GM12878 (cell line): ENCODE data around the gene SPN. TPM values are rescaled to one million over a fixed set of nuclear protein-coding genes. Genes with fewer than 3 reads are reported as not detected.

Source experiments
- ATAC-seq: fragments of 200-7000 bp; cut with Tn5 transposase; 3 replicates; pipeline ENCODE4 v1.9.1; 2020; ENCODE audit warnings: mild to moderate bottlenecking, moderate library complexity
- BruUV-seq: library from RNA; stranded (reverse); fragments of 400-500 nt; replicated peaks from 2 replicates; lab custom pipeline; 2021; lab: Mats Ljungman, UMichigan
- CTCF ChIA-PET: fragments of 300-600 bp; sonication (Branson Sonifier 250); formaldehyde crosslinking; extraction: SDS; loops from one replicate; lab custom pipeline; 2021; ENCODE audit warnings: inconsistent platforms; lab: Yijun Ruan, JAX
- POLR2A ChIA-PET: fragments of 350-600 bp; formaldehyde crosslinking; extraction: SDS; loops from one replicate; lab custom pipeline; 2021; ENCODE audit warnings: inconsistent platforms; lab: Charles Lee
- RAD21 ChIA-PET: fragments of 300-600 bp; sonication (Branson Sonifier 250); formaldehyde crosslinking; loops from one replicate; lab custom pipeline; 2023; ENCODE audit warnings: antibody characterized with exemption; ENCODE audit not compliant: unreplicated experiment; lab: Charles Lee
- SMC1A ChIA-PET: fragments of 300-600 bp; sonication (Branson Sonifier 250); formaldehyde crosslinking; loops from one replicate; lab custom pipeline; 2023; ENCODE audit not compliant: unreplicated experiment, uncharacterized antibody; lab: Charles Lee
- DNase-seq: peaks from one replicate; pipeline ENCODE4 v3.0.0-alpha.2; 2011; ENCODE audit warnings: low read depth, low spot score
- FAIRE-seq: peaks from 3 replicates; lab custom pipeline; 2011; peaks lifted over from hg19 to GRCh38; lab: Jason Lieb, UNC
- H2AFZ ChIP-seq: 2 replicates; pipeline ENCODE4 v1.6.0; 2011; ENCODE audit warnings: low read depth, low read length, control low read depth; ENCODE audit not compliant: control insufficient read depth
- H3K27ac ChIP-seq: 2 replicates; pipeline ENCODE4 v1.5.1; 2011; ENCODE audit warnings: control low read depth; ENCODE audit not compliant: control insufficient read depth, insufficient read depth
- H3K27me3 ChIP-seq, 2 experiments: replicated peaks in 1 of 2; 2 replicates each; pipeline versions ENCODE4 v1.6.0 to v1.6.1; 2011; ENCODE audit warnings: low read length in 1 of 2; ENCODE audit not compliant: control insufficient read depth in 2 of 2, insufficient read depth in 2 of 2
- H3K36me3 ChIP-seq, 2 experiments: 2 replicates each; pipeline ENCODE4 v1.5.1; 2011; ENCODE audit warnings: low read length in 1 of 2; ENCODE audit not compliant: control insufficient read depth in 2 of 2, insufficient read depth in 2 of 2
- H3K4me1 ChIP-seq: 2 replicates; pipeline ENCODE4 v1.6.1; 2011; ENCODE audit warnings: mild to moderate bottlenecking, low read length, moderate library complexity, mixed read lengths; ENCODE audit not compliant: control insufficient read depth, insufficient read depth
- H3K4me2 ChIP-seq: 2 replicates; pipeline ENCODE4 v1.6.0; 2011; ENCODE audit warnings: control low read depth; ENCODE audit not compliant: control insufficient read depth, insufficient read depth
- H3K4me3 ChIP-seq: fragments of 200-600 bp; sonication (generic); 2 replicates; pipeline ENCODE4 v1.5.1; 2016
- H3K79me2 ChIP-seq: 2 replicates; pipeline ENCODE4 v1.6.0; 2011; ENCODE audit warnings: low read length; ENCODE audit not compliant: control insufficient read depth, insufficient read depth
- H3K9ac ChIP-seq: 2 replicates; pipeline ENCODE4 v1.8.0; 2011; ENCODE audit warnings: low read length, control low read depth, mixed read lengths; ENCODE audit not compliant: control insufficient read depth, insufficient read depth
- H3K9me3 ChIP-seq: replicated peaks from 3 replicates; pipeline ENCODE4 v1.5.1; 2011; ENCODE audit warnings: mild to moderate bottlenecking, low read length; ENCODE audit not compliant: control insufficient read depth, insufficient read depth
- H4K20me1 ChIP-seq: 2 replicates; pipeline ENCODE4 v1.6.0; 2011; ENCODE audit not compliant: control insufficient read depth, insufficient read depth
- CHD2 ChIP-seq: IDR thresholded peaks from 2 replicates; pipeline ENCODE4 v1.6.1; 2011; ENCODE audit warnings: low read depth, low read length, improper control_type of control experiment, borderline replicate concordance
- E4F1 ChIP-seq: fragments of 450-650 bp; IDR thresholded peaks from 2 replicates; pipeline ENCODE4 v1.6.1; 2018; ENCODE audit warnings: borderline replicate concordance, mild to moderate bottlenecking; ENCODE audit not compliant: partially characterized antibody
- EGR1 ChIP-seq, 2 experiments: IDR thresholded peaks; 1 replicate in 1 of 2; 2 replicates in 1 of 2; pipeline ENCODE4 v1.6.1; 2011 to 2012; ENCODE audit warnings: low read depth in 2 of 2, low read length in 2 of 2, borderline replicate concordance in 1 of 2, mild to moderate bottlenecking in 1 of 2, moderate library complexity in 1 of 2
- IRF3 ChIP-seq: fragments of 450-650 bp; IDR thresholded peaks from 2 replicates; pipeline ENCODE4 v1.6.1; 2014; ENCODE audit warnings: mild to moderate bottlenecking
- MEF2A ChIP-seq: IDR thresholded peaks from 2 replicates; pipeline ENCODE4 v1.6.1; 2011; ENCODE audit warnings: low read depth, mild to moderate bottlenecking, low read length, moderate library complexity; ENCODE audit not compliant: insufficient read depth
- PKNOX1 ChIP-seq: fragments of 450-650 bp; IDR thresholded peaks from 2 replicates; pipeline ENCODE4 v1.6.1; 2016; ENCODE audit warnings: mild to moderate bottlenecking
- SP1 ChIP-seq: IDR thresholded peaks from one replicate; pipeline ENCODE4 v1.6.1; 2011; ENCODE audit warnings: low read depth, low read length
- ZBTB4 ChIP-seq: fragments of 450-650 bp; formaldehyde crosslinking; IDR thresholded peaks from 2 replicates; pipeline ENCODE4 v1.4.0; 2022; ENCODE audit warnings: mild to moderate bottlenecking, moderate library complexity
- ZNF592 ChIP-seq: fragments of 450-650 bp; IDR thresholded peaks from 2 replicates; pipeline ENCODE4 v1.6.1; 2017; ENCODE audit warnings: mild to moderate bottlenecking, moderate library complexity
- WGBS: methylation state at CpG from one replicate; pipeline ENCODE4 v1.1.6; 2016; ENCODE audit warnings: low lambda C conversion rate; ENCODE audit not compliant: insufficient replicate concordance, insufficient coverage; ENCODE audit errors: missing lambda C conversion rate; 5-methylcytosine and 5-hydroxymethylcytosine counted together
- in situ Hi-C: fragments of 300-500 bp; cut with MboI; formaldehyde crosslinking; loops from 9 replicates; pipeline ENCODE4 v1.14.3; 2018; ENCODE audit warnings: mixed read lengths
- intact Hi-C: fragments of 100-400 bp; cut with micrococcal nuclease; formaldehyde crosslinking; loops from one replicate; pipeline ENCODE4 v1.14.2; 2022; ENCODE audit not compliant: unreplicated experiment
- polyA plus RNA-seq, 11 experiments: library from polyadenylated mRNA; depleted of rRNA in 4 of 11; unstranded in 6 of 11; stranded (reverse) in 5 of 11; fragments of >200 nt; fragmentation: Nextera tagmentation in 4 of 11; fragmentation: Illumina TruSeq in 1 of 11; extraction: Ambion mirVana in 4 of 11; extraction: Trizol in 1 of 11; gene quantifications; 1 replicate in 1 of 11; 2 replicates in 10 of 11; pipeline versions ENCODE4 v1.2.1 to v1.2.3, GENCODE V29; 2011 to 2016; ENCODE audit warnings: inconsistent platforms in 2 of 11, missing spikeins in 2 of 11, low read depth in 1 of 11
- total RNA-seq, 4 experiments: library from RNA; depleted of rRNA in 3 of 4; stranded (reverse); fragments of >200 nt in 3 of 4; fragmentation: Illumina TruSeq in 1 of 4; extraction: Trizol in 1 of 4; gene quantifications; 2 replicates each; pipeline versions ENCODE4 v1.2.1 to v1.2.3, GENCODE V29; 2013 to 2021

Gene SPN
- total and polyA plus RNA-seq, 10 of the 15 experiments (the other 5 are each of a cell fraction or from before 2014, with no cell fraction given): 16.2 to 173 (median 92.7) TPM

GRCh38 chr16:29656688-29657523 lies 6.1 kb upstream of the SPN start:
- FAIRE-seq (no peak), ATAC-seq (no peak), DNase-seq (no peak)
- BruUV-seq: no TSS peak
- Histone ChIP-seq H3K79me2 (peaks cover 2% of the 10 kb centered on the region), H3K4me1 (peaks cover 25% of the 10 kb centered on the region), H4K20me1 (no peaks in the 10 kb centered on the region), H3K9me3 (no peaks in the 10 kb centered on the region), H3K9ac (no peak overlapping the region), H3K36me3 (no peaks in the 10 kb centered on the region), H3K27me3 (no peaks in the 10 kb centered on the region), H3K4me3 (no peak overlapping the region), H3K4me2 (no peak overlapping the region), H2AFZ (no peak overlapping the region), H3K27ac (no peak overlapping the region)
- in situ Hi-C loops (no loop called here), intact Hi-C loops (no loop called here)
- ChIA-PET POLR2A (interaction anchor here (0.7 kb wide), 2 partner anchors 14 to 43 kb away, joined by 3 to 5 read pairs; no protein-coding TSS in a partner anchor), SMC1A (no interaction called here), CTCF (interaction anchor here (0.6 kb wide), 1 partner anchor 13 kb away, joined by 3 read pairs; no protein-coding TSS in a partner anchor), RAD21 (no interaction called here)
- WGBS: 77% methylated on average over 11 of the region's 11 CpGs
- TF ChIP-seq IRF3 (no peak), CHD2 (no peak), ZNF592 (no peak), PKNOX1 (no peak), ZBTB4 (CRISPR knock-in tag) (no peak), EGR1 (IDR thresholded peaks at IDR 0.05; ENCODE audit: borderline replicate concordance in 1 of 2, low read depth in 2 of 2, low read length in 2 of 2) (no peak), E4F1 (no peak), SP1 (no peak), MEF2A (no peak)
